ENCODE results near the gene PLEKHG4B.

Gene PLEKHG4B

GRCh38 chr5:172421-172820, 80.5 kb downstream of the PLEKHG4B start:
- TF ChIP-seq CTCF (IDR thresholded peaks at IDR 0.05; ENCODE audit: control insufficient read depth, insufficient read depth, low read depth, low read length, missing control alignments): no peak
- no peak overlapping the region for H3K4me3 ChIP-seq (ENCODE audit: control insufficient read depth, low read depth, low read length)
- no peak for DNase-seq (ENCODE audit: low read depth)

- no peak for TF ChIP-seq CTCF (IDR thresholded peaks at IDR 0.05; ENCODE audit: control insufficient read depth, insufficient read depth, low read depth, low read length, missing control alignments)
- no peak overlapping the region for H3K4me3 ChIP-seq (ENCODE audit: control insufficient read depth, low read depth, low read length)
- no peak for DNase-seq (ENCODE audit: low read depth)
Observed at GRCh38 chr5:172841-173251, 80.9 kb downstream of the PLEKHG4B start.

GRCh38 chr5:173392-174290, 81.7 kb downstream of the PLEKHG4B start:
- no peak overlapping the region for H3K4me3 ChIP-seq (ENCODE audit: control insufficient read depth, low read depth, low read length)
- DNase-seq (ENCODE audit: low read depth): no peak
- no peak for TF ChIP-seq CTCF (IDR thresholded peaks at IDR 0.05; ENCODE audit: control insufficient read depth, insufficient read depth, low read depth, low read length, missing control alignments)

GRCh38 chr5:174291-174600, 82.3 kb downstream of the PLEKHG4B start:
- DNase-seq (ENCODE audit: low read depth): no peak
- no peak for TF ChIP-seq CTCF (IDR thresholded peaks at IDR 0.05; ENCODE audit: control insufficient read depth, insufficient read depth, low read depth, low read length, missing control alignments)
- H3K4me3 ChIP-seq (ENCODE audit: control insufficient read depth, low read depth, low read length): no peak overlapping the region

- no peak for DNase-seq (ENCODE audit: low read depth)
- TF ChIP-seq CTCF (IDR thresholded peaks at IDR 0.05; ENCODE audit: control insufficient read depth, insufficient read depth, low read depth, low read length, missing control alignments): no peak
- H3K4me3 ChIP-seq (ENCODE audit: control insufficient read depth, low read depth, low read length): no peak overlapping the region
Observed at GRCh38 chr5:174876-175465, 83.0 kb downstream of the PLEKHG4B start.

- TF ChIP-seq CTCF (IDR thresholded peaks at IDR 0.05; ENCODE audit: control insufficient read depth, insufficient read depth, low read depth, low read length, missing control alignments): no peak
Observed at GRCh38 chr5:176296-176823, 84.4 kb downstream of the PLEKHG4B start.

More at GRCh38 chr5:176296-176823, 84.4 kb downstream of the PLEKHG4B start:
- H3K4me3 ChIP-seq (ENCODE audit: control insufficient read depth, low read depth, low read length): no peak overlapping the region
- no peak for DNase-seq (ENCODE audit: low read depth)
